Choroid plexus epithelial cell (primary cell): ENCODE measurements around the gene TEX51.

Experiments used
- DNase-seq: peaks from one replicate; pipeline ENCODE4 v3.0.0-alpha.2; 2010; ENCODE audit warnings: low read depth
- H3K4me3 ChIP-seq: 2 replicates; pipeline ENCODE4 v1.5.1; 2011; ENCODE audit warnings: low read depth, mild to moderate bottlenecking, control low read depth, low read length, moderate library complexity
- TF ChIP-seq, protein P1 (sequence below): conservative IDR thresholded peaks from 2 replicates; pipeline ENCODE4 v1.5.1; 2011; ENCODE audit warnings: low read depth, mild to moderate bottlenecking, control low read depth, inconsistent platforms, low read length, moderate library complexity

TEX51 gene

DNA sequence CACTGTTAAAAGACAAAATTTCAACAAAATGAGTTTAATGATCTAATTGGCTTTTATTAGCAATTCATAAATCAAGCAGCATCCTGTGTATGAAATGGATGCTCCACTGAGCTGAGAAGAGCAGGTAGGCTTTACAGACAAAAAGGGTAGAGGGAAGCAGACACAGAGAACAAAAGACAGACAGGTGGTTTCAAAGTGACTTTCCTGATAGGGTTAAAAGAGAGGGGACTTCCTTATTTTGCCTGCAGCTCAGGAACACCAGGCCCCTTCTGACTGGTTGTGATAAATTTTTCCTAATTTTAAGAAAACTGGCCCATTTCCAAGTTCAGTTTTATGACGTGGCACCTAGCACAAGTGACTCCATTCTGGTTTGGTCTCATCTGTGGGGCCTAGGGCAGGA, 11.9 kb downstream of the TEX51 start:
- TF ChIP-seq, protein P1, sequence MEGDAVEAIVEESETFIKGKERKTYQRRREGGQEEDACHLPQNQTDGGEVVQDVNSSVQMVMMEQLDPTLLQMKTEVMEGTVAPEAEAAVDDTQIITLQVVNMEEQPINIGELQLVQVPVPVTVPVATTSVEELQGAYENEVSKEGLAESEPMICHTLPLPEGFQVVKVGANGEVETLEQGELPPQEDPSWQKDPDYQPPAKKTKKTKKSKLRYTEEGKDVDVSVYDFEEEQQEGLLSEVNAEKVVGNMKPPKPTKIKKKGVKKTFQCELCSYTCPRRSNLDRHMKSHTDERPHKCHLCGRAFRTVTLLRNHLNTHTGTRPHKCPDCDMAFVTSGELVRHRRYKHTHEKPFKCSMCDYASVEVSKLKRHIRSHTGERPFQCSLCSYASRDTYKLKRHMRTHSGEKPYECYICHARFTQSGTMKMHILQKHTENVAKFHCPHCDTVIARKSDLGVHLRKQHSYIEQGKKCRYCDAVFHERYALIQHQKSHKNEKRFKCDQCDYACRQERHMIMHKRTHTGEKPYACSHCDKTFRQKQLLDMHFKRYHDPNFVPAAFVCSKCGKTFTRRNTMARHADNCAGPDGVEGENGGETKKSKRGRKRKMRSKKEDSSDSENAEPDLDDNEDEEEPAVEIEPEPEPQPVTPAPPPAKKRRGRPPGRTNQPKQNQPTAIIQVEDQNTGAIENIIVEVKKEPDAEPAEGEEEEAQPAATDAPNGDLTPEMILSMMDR, result no peak
- H3K4me3 ChIP-seq, result no peak overlapping the region
- no peak for DNase-seq

DNA sequence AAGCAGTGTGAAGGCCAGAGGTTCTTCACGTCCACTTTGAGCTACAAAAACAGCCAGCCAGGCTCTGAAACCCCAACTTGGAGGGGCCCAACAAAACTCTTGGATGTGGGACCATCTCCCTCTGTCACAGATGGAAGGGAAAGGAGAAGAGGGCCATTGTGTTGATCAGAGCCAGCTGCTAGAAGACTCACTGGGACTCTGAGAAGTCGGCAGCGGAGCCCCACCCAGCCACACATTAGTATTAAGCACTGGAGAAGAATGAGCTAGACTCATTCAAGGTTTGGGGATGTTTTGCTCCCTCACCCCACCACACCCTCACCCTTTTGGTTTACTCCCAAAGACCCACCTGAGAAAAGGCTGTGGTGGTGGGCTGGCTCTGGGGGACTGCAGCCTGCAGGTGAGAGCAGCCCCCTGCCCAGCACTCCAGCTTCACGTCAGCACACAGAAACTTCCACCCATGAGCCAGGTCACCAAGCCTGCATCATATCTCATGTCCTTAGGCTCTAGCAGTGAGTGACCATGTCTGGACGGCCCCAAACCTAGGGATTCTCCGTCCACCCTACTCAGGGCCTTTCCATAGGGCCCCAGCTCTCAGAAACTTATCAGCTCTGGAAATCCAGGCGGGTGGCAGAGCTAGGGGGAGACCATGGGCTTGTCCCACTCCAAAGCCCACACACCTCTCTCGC, 12.6 kb downstream of the TEX51 start:
- no peak for DNase-seq
- H3K4me3 ChIP-seq, result no peak overlapping the region
- TF ChIP-seq, protein P1, result no peak

GRCh38 chr2:126912201-126912600, 13.5 kb downstream of the TEX51 start:
- DNase-seq, result no peak
- TF ChIP-seq, protein P1, result no peak
- H3K4me3 ChIP-seq, result no peak overlapping the region

DNA sequence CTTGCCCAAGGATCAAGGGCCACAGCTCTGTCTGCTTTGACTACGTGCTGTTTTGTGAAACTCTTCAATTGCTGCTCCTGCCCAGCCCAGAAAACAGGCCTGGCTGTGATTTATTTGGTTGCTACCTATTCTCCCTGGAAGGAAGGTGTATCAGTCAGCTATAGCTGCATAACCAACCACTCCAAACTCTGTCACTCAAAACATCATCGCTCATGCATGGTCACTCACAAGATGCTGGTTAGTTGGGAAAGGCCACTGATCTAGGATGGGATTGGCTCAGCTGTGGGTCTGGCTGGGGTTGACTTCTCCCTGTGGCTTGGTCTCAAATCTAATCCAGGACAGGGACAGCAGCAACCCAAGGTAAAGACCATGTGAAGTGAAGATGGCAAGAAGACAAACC, 14.6 kb downstream of the TEX51 start:
- no peak for DNase-seq
- TF ChIP-seq, protein P1, result no peak
- H3K4me3 ChIP-seq, result no peak overlapping the region

DNA sequence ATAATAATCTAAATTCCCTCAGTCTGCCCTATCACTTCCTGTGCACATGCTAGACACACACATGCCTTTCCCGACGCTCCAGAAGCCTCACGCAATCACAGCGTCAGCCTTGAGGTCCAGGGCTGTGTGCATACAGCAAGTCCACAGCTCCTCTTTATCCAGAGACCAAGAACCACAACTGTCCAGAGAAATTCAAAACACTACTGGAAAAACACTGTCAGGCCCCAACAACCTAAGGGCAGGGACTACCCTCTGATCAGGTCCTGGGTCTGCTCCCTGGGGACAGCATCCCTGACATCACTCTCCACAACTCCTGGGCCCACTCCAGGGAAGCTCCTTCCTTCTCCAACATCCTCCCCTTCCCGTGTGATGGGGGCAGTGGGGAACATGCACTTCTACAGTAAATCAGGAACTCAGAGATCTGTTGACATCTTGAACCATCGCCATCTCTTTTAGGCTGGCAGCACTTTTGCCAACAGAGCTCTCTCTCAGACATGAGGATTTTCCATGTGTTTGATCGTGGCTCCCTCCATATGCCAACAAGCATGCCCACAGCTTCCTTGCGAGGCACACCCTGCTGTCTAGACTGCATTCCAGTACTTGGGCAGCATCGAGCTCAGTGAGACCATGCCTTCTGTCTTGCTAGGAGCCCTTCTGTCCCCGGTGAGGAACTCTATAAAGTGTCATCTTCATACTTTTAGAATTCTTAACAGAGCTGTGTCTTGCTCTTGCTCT, 15.4 kb downstream of the TEX51 start:
- no peak for DNase-seq
- H3K4me3 ChIP-seq, result no peak overlapping the region
- TF ChIP-seq, protein P1, result no peak

- H3K4me3 ChIP-seq, result no peak overlapping the region
- TF ChIP-seq, protein P1, result no peak
- no peak for DNase-seq
These were observed 16.3 kb downstream of the TEX51 start for GRCh38 chr2:126914811-126915500.

GRCh38 chr2:126915903-126916302, 17.2 kb downstream of the TEX51 start:
- TF ChIP-seq, protein P1, result no peak
- no peak for DNase-seq
- no peak overlapping the region for H3K4me3 ChIP-seq
